ENCODE measurements around the gene MND1. TPM values are rescaled to one million over a fixed set of nuclear protein-coding genes. Genes with fewer than 3 reads are reported as not detected.

Gene MND1
- total and polyA plus RNA-seq, 12 donors: 0.20 to 1.7 (median 0.34) TPM; not detected in 6

GRCh38 chr4:153322791-153323190 lies 21.7 kb upstream of the MND1 start:
- no peaks in the 10 kb centered on the region for H3K4me1 ChIP-seq
- DNase-seq (no peak), ATAC-seq (no peak)
- TF ChIP-seq CTCF (IDR thresholded peaks at IDR 0.05): no peak
- peaks cover 0 to 85% (median 16%) of the 10 kb centered on the region in 9 donors for H3K36me3 ChIP-seq
- H3K27ac ChIP-seq: no peak overlapping the region
- 77 to 85% methylated on average over 6 of the region's 6 CpGs for WGBS, 2 donors
- no peaks in the 10 kb centered on the region for H3K27me3 ChIP-seq
- H3K9me3 ChIP-seq: no peaks in the 10 kb centered on the region
- no peak overlapping the region for H3K4me3 ChIP-seq
- intact Hi-C loops (cut with DNase I): no loop called here

- TF ChIP-seq CTCF (IDR thresholded peaks at IDR 0.05): no peak
- H3K9me3 ChIP-seq: no peaks in the 10 kb centered on the region
- intact Hi-C loops (cut with DNase I): no loop called here
- WGBS, 2 donors: 90 to 93% methylated on average over 3 of the region's 3 CpGs
- peaks cover 0 to 89% (median 16%) of the 10 kb centered on the region in 9 donors for H3K36me3 ChIP-seq
- ATAC-seq (no peak), DNase-seq (no peak)
- no peaks in the 10 kb centered on the region for H3K4me1 ChIP-seq
- no peaks in the 10 kb centered on the region for H3K27me3 ChIP-seq
- no peak overlapping the region for H3K27ac ChIP-seq
- no peak overlapping the region for H3K4me3 ChIP-seq
Measured at GRCh38 chr4:153324046-153324445, 20.4 kb upstream of the MND1 start.

- WGBS, 2 donors: 94 to 97% methylated on average over 2 of the region's 2 CpGs
- peaks cover 0 to 89% (median 16%) of the 10 kb centered on the region in 9 donors for H3K36me3 ChIP-seq
- ATAC-seq: no peak
- TF ChIP-seq CTCF (IDR thresholded peaks at IDR 0.05): no peak
- no peaks in the 10 kb centered on the region for H3K9me3 ChIP-seq
- no peak overlapping the region for H3K27ac ChIP-seq
- intact Hi-C loops (cut with DNase I): no loop called here
- DNase-seq: no peak
- no peak overlapping the region for H3K4me3 ChIP-seq
- no peaks in the 10 kb centered on the region for H3K27me3 ChIP-seq
- H3K4me1 ChIP-seq: no peaks in the 10 kb centered on the region
Measured at GRCh38 chr4:153325558-153325957, 18.9 kb upstream of the MND1 start.

GRCh38 chr4:153326513-153326912 lies 18.0 kb upstream of the MND1 start:
- no peaks in the 10 kb centered on the region for H3K27me3 ChIP-seq
- DNase-seq: no peak
- no peaks in the 10 kb centered on the region for H3K9me3 ChIP-seq
- TF ChIP-seq CTCF (IDR thresholded peaks at IDR 0.05): no peak
- intact Hi-C loops (cut with DNase I): no loop called here
- ATAC-seq: no peak
- H3K27ac ChIP-seq: no peak overlapping the region
- 97 to 98% methylated on average over 11 of the region's 11 CpGs for WGBS, 2 donors
- H3K36me3 ChIP-seq: peaks cover 0 to 89% (median 14%) of the 10 kb centered on the region in 9 donors
- no peak overlapping the region for H3K4me3 ChIP-seq
- H3K4me1 ChIP-seq: no peaks in the 10 kb centered on the region

Data from heart right ventricle (tissue), 16 donors.